GM19193 (cell line): Measurements from ENCODE around the gene GNA14.

Experiments used
- POLR2A ChIP-seq: IDR thresholded peaks from 4 replicates; pipeline ENCODE4 v1.6.1; 2011; ENCODE audit not compliant: insufficient read depth, insufficient read length; ENCODE audit errors: extremely low read depth

The GNA14 gene

GRCh38 chr9:77595426-77596095, 52.6 kb downstream of the GNA14 start:
- no peak for TF ChIP-seq POLR2A

DNA sequence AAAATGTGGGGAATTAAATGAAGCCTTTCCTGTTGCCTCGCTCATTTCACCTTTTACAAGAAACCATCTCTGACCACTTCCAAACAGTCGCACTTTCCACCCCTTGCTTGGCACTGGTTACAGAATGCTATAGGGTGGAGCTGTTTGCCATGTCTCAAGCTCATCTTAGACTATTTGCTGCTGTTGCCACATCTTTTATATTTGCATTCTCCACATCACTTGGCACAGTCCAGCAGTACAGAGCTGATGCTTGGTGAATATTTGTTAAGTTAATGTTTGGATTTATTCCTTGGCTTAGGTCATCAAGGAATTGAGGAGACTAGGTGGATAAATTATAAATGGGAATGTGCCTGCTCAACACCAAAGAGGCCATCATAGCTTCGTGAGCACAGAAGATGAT, 53.2 kb downstream of the GNA14 start:
- TF ChIP-seq POLR2A: no peak

DNA sequence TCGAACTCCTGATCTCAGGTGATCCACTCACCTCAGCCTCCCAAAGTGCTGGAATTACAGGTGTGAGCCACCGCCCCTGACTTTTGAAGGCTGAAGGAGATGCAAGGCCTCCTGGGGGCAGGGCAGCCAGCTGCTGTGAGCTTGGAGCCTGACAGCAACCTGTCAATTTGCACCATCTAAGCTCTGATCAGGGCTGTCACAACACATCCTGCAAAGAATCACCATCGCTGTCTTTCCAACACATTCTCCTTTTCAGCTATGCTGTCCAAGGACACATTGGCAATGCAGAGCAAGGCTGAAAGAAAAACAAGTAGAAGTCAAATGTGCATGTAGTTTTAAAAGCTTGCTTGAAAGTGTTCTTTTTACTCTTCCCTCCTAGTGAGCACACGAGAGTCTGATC, 54.6 kb downstream of the GNA14 start:
- TF ChIP-seq POLR2A: no peak

DNA sequence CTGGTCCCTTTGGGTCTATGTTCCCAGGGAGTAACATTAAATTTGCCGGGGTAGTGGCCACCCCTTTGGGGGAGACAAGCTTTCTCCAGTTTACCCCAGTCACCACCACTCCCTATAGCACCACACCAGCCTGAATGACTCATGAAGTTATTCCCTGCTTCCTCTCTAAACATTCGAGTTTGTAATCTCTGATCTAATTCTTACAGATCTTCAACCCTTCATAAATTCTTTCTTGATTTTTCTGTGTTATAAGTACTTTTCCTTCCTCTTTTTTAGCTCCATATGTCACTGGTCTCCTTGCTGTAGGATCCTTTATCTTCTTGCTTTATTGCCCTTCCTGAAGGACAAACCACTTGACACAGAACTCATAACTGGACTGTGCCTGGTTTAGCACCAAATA, 55.6 kb downstream of the GNA14 start:
- no peak for TF ChIP-seq POLR2A

DNA sequence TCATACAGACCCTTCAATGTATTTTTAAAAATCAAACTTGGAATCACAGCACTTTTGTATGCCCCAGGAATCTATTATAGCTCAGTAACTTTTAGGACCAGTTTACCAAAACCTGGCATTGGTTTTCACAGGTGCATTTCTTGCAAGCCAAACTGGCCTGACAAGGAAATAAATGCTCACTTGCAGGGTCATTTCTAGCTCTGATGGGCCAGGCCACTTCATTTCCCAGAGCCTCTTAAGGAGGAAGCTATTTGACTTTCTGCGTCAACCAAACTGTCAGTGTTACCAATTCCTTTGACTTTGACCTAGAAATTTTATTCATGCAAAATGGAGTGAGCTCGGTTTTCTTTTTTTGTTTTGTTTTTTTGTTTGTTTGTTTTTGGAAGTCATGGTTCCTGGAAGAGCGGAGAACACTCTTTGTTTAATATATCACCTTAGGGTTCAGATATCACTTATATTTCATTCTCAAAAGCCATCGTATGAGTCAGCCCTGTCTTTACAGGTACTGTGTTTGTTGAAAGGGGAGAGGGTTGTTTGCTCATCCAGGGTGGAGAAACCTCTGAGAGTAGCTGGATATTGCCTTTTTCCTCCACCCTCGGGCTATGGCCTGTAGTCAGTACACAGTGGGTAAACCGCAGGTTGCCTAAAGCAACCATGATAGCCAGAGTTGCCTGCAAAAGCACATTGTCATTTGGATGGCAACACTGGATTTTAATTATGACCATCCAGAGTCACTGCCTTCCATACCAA, 58.9 kb downstream of the GNA14 start:
- no peak for TF ChIP-seq POLR2A

DNA sequence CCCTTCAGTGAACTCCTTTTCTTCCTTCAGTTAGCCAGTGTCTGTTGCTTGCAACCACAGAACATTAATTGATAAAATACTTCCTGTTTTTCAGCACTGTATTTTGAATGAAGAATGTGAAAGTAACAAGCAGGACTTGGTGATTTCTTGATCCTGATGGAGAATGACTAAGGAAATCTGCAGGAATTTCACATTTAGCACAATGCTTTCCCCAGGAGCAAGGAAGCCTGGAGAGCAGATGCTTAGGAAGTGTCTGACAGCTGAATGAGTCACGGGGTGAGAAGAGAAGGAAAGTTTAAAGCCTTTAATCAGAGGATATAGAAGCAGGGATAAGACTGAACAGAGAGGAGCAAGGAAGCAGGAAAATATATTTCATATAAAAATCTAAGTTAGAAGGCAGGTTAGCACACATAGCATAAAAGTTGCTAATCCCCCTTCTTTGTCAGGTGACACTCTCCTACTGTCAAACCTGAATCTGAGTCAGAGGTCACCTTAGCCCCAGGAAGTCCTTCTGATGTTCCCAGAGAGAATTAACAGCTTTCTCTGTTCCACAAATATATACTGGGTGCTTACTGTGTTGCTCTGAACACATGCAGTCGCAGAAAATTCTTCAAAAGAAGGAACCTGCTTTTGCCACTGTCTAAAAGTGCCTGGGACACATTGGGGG, 59.7 kb downstream of the GNA14 start:
- no peak for TF ChIP-seq POLR2A

DNA sequence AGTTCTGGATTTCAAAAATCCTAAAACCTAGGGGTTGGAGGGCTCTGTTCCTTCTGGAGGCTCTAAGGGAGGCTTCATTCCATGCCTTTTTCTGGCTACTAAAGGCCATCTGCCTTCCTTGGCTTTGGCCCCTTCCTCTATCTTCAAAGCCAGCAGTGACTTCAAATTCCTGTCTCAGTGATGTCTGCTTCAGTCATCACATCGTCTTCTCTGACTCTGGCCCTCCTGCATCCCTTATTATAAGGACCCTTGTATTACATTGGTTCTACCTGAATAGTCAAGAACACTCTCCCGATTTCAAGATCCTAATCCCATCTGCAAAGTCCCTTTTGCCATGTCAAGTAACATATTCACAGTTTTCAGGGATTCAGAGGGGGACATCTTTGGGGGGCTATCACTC, 60.3 kb downstream of the GNA14 start:
- no peak for TF ChIP-seq POLR2A

DNA sequence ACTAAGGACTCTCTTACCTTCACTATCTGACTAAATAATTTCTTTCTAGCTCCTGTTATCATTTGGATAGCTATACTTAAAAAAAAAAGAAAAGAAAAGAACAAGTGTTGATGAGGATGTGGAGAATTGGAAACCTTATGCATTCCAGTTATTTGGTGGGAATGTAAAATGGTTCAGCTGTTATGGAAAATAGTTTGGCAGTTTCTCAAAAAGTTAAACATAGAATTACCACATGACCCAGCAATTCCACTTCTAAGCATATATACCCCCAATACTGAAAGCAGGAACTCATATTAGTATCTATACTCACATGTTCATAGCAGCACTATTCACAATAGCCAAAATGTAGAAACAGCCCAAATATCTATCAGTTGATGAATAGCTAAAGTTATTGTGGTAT, 61.1 kb downstream of the GNA14 start:
- no peak for TF ChIP-seq POLR2A

DNA sequence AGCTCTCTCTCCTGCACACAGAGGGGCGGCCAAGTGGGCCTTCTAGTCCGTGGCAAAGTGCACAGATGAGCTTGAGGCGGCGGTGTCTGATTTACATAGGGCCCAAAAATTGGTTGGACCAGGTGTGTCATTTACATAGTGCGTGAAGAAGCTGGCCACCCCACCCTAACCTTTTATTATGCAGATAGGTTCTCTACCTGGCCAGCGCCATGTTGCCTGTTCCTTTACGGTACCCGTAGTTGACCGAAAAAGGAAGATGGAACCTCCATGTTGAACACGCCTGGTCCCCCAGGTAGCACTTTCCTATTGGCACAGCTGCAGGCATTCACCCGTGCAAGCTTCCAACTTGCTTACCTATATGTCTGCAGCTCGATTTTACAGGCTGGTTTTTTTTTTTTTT, 61.5 kb downstream of the GNA14 start:
- no peak for TF ChIP-seq POLR2A

- TF ChIP-seq POLR2A: no peak
Observed at GRCh38 chr9:77585335-77585786, 62.8 kb downstream of the GNA14 start.

- TF ChIP-seq POLR2A: no peak
Observed at GRCh38 chr9:77582961-77583576, 65.1 kb downstream of the GNA14 start.

- TF ChIP-seq POLR2A: no peak
Observed at GRCh38 chr9:77582525-77582924, 65.6 kb downstream of the GNA14 start.

GRCh38 chr9:77575785-77576184, 72.3 kb downstream of the GNA14 start:
- TF ChIP-seq POLR2A: no peak

- TF ChIP-seq POLR2A: no peak
Observed at GRCh38 chr9:77569335-77569734, 78.8 kb downstream of the GNA14 start.

GRCh38 chr9:77563174-77563573, 84.9 kb downstream of the GNA14 start:
- no peak for TF ChIP-seq POLR2A
